ENCODE data around the gene TBX1.

TBX1 gene

DNA sequence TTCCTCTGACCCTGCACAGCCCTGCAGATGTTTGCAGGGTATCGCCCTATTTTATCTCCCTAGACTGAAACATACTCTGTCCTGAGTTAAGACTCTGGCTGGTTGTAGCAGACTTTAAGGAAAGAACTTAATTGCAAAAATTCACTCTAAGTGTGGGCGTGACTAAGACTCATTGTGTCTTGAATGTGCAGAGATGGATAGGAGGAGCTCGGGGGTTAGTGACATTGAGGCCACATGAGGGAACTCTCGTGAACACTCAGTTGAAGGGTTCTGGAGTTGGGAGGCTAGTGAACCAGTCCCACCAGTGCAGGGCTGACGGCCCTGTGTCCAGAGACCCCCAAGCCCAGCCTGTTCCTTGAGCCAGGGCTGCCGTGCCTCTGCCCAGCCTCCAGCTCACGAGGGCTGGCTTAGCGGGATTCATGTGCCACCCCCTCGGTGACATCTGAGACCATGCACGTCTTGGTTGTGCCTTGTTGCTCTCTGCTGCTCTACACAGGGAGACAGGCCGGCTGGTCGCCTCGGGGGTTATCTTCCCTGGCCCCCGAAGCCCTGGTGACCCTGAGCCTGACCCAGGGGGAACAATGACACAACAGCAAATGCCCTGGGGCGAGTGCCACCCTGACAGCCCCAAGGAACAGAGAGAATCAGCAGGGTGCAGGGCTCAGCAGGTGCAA, 11.4 kb upstream of the TBX1 start:
- TF ChIP-seq, protein P1, sequence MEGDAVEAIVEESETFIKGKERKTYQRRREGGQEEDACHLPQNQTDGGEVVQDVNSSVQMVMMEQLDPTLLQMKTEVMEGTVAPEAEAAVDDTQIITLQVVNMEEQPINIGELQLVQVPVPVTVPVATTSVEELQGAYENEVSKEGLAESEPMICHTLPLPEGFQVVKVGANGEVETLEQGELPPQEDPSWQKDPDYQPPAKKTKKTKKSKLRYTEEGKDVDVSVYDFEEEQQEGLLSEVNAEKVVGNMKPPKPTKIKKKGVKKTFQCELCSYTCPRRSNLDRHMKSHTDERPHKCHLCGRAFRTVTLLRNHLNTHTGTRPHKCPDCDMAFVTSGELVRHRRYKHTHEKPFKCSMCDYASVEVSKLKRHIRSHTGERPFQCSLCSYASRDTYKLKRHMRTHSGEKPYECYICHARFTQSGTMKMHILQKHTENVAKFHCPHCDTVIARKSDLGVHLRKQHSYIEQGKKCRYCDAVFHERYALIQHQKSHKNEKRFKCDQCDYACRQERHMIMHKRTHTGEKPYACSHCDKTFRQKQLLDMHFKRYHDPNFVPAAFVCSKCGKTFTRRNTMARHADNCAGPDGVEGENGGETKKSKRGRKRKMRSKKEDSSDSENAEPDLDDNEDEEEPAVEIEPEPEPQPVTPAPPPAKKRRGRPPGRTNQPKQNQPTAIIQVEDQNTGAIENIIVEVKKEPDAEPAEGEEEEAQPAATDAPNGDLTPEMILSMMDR (IDR thresholded peaks at IDR 0.05; ENCODE audit: control insufficient read depth, insufficient read depth, low read depth, low read length, missing control alignments), result no peak
- no peak overlapping the region for H3K4me3 ChIP-seq (ENCODE audit: control insufficient read depth, low read depth, low read length)
- DNase-seq (ENCODE audit: low read depth), result no peak

DNA sequence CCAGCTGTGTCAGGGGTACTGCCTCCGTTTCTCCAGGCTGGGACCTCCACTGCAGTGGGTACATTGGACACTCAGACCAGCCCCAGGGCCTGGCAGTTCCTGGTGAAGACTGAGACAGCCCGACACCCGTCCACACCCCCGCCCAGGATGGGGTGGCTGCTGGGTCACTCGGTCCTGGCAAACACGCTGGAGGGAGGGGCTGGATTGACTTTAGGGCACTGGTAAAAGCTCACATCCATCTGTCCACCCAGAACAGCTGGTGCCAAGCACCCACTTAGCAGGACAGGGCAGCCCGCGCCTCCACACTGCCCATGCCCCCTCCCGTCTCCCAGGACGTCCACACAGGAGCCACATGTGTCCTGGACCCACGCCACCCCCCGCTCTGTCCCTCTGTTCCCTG, 10.7 kb upstream of the TBX1 start:
- DNase-seq (ENCODE audit: low read depth), result no peak
- TF ChIP-seq, protein P1 (IDR thresholded peaks at IDR 0.05; ENCODE audit: control insufficient read depth, insufficient read depth, low read depth, low read length, missing control alignments), result no peak
- H3K4me3 ChIP-seq (ENCODE audit: control insufficient read depth, low read depth, low read length), result no peak overlapping the region

DNA sequence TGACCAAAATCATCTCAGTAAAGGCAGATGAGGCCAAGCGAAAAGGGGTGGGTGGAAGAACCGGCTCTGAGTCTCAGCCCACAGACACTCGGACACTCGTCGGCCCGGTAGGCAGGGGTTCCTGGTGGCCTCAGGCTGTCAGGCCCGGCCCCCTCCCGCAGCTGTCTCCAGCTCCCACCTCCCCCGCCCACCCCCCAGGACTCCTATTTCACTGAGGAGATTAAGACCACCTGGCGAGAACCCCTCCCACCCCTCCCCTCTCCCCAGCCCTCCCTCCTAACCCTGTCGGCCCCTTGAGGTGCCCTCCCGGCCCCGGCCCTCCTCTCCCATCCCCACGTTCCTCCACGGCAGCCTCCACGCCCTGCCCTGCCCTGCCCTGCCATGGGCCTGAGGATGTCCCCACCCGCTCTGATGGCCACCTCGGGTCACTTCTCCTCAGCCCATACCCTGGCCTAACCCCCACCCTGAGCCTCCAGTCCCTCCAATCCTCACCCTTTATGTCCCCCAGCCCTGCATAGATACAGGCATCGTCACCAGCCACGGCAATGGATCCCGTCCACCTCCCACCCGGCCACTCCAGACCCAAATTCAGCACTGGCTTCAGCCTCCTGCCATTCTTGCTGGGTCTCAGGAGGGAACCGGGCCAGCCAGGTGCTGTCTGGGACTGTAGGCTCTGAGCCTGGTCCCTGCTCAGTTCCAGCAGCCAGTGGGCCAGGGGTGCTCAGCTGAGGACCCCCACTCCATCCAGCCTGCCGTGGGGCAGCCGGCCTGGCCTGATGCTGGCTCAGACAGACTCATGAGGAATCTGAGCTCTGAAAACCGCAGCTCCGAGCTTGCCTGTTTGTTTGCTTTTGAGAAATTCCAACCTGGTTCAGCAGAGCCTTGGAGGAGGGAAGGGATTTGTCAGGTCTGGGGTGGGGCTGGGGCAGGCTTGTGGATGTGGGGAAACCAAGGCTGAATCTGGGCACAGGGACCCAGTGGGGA, 9.8 kb upstream of the TBX1 start:
- TF ChIP-seq, protein P1 (IDR thresholded peaks at IDR 0.05; ENCODE audit: control insufficient read depth, insufficient read depth, low read depth, low read length, missing control alignments), result no peak
- DNase-seq (ENCODE audit: low read depth), result no peak
- no peak overlapping the region for H3K4me3 ChIP-seq (ENCODE audit: control insufficient read depth, low read depth, low read length)

DNA sequence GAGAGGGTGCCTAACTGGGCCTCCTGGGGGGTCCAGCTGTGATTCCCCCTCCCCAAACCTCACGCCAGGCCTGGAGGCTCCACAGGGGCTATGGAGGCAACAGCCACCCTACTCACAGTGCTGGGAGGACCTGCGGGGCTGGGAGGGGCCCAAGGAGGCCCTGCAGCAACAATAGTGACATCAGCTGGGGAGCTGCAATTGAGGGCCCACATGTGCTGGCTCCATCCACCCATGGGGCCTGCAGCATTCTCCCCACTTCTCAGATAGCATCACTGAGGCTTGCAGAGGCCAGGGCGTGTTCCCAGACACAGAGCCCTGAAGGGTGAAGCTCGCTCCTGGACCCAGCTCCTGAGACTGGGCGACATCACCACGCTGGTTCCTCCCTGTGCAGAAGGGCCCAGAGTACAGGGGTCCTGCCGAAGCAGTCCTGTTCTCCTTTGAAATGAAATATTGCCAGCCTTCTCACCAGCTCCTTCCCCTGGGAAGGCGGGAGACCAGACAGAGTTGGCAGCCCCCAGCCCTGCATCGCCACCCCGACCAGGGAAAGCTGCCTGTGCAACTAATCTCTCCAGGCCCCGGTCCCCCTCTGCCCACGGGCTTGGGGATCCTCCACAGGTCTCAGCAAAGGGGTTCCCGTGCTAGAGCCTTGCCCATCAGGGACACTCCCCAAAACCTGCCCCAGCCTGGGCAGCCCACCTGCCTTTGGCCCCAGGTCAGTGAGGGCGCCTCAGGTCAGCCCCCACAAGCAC, 8.9 kb upstream of the TBX1 start:
- no peak overlapping the region for H3K4me3 ChIP-seq (ENCODE audit: control insufficient read depth, low read depth, low read length)
- DNase-seq (ENCODE audit: low read depth), result no peak
- TF ChIP-seq, protein P1 (IDR thresholded peaks at IDR 0.05; ENCODE audit: control insufficient read depth, insufficient read depth, low read depth, low read length, missing control alignments), result no peak

DNA sequence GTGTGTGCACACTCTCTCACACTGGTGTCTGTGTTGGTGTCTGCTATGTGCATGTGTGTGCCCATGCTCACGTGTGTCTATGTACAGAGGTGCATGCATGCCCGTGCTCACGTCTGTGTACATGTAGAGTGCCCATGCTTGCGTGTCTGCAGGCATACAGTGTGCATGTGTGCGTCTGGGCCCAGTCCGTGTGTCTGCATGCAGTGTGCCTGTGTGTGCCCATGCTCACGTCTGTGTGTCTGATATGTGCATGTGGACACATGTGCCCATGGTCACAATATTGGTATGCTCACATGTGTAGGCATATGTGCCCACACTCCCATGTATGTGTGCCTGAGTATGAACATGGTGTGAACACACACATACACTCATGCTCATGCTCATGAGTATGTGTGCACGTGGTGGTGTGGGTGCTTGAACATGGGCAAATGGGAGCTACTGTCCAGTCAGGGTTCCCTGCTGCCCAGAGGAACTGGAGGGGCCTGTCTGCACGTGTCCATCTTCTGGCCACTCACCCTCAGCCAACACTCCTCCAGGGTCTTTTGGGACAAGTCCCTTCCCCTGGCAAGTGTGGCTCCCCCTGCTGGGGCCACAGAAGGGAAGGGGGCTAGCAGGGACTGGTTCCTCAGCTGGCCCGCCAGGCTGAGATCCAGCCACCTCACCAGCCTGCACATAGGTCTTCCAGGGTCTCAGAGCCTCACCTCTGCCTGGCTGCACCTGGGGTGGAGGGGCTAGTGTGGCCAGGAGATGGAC, 7.3 kb upstream of the TBX1 start:
- TF ChIP-seq, protein P1 (IDR thresholded peaks at IDR 0.05; ENCODE audit: control insufficient read depth, insufficient read depth, low read depth, low read length, missing control alignments), result no peak
- no peak overlapping the region for H3K4me3 ChIP-seq (ENCODE audit: control insufficient read depth, low read depth, low read length)
- DNase-seq (ENCODE audit: low read depth), result no peak

All from AG09309 (cell line).